DMS153 treated with DMSO at 0.1 percent for 48 hours (cell line): ENCODE measurements around the gene SLC44A4.
"Not testable (repeated sequence)": the region's sequence is repeated elsewhere in the genome, so short reads cannot be mapped to it uniquely, and the experiment has no call there.

ENCODE experiments used
- DNase-seq: peaks from one replicate; lab custom pipeline; 2025; ENCODE audit not compliant: unreplicated experiment; lab: John Stamatoyannopoulos, UW

The SLC44A4 gene

DNA sequence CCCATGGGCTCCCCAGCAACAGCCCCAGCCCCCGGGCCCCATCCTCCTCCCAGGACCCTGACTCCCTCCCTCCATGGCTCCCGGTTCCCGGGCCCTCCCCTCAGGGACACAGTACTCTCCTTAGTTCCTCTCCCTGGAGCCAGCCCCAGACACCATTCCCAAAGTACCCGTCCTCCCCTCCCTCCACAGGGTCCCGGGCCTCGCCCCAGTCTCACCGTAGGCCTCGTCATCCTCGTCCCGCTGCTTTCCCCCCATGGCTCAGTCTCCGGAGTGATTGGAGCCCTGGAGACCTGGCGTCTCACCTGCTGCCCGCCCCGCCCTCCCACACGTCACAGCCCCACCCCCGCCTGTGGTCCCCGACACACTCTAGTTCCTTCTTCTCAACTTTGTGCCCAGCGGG is at the start of gene SLC44A4:
SLC44A4 (minus strand) TSS at position 272 of the 400 bp plus-strand sequence; CDS start at position 255, 17 bp downstream.
- no peak for DNase-seq

DNA sequence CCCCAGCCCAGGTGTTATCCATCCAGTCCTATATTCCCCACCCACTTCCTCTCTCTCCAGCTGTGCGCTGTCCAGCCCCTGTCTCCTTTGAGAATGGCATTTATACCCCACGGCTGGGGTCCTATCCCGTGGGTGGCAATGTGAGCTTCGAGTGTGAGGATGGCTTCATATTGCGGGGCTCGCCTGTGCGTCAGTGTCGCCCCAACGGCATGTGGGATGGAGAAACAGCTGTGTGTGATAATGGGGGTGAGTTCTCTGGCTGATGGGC is 49.8 kb upstream of the SLC44A4 start:
- no peak for DNase-seq

- DNase-seq = no peak
Measured at GRCh38 chr6:31927863-31928671, 49.3 kb upstream of the SLC44A4 start.

DNA sequence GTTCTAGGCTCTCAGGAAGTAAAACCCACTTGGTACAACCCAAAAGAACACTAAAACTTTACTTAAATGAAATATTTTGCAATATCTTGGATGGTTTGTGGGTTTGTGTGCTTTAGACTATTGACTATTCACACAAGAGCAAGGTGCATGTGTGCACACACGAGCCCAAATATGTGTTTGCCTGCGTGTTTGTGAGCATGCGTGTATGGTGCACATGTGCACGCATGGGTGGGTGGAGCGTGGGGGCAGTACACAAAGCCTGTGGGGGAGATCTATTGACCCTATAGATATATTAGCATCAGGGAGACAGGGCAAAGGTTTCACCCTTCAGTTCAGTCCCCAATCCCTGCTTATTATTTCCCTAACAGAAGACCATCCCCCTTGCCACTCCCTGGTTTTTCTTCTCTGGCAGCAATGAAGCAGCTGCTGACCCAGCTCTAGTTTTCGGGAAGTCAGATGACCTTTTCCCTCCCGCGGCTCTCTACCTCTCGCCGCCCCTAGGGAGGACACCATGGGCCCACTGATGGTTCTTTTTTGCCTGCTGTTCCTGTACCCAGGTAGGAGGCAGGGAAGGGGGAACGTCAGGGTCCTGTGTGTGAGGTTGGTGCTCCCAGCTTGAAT is 48.6 kb upstream of the SLC44A4 start, which contains the start of gene C2:
C2 (plus strand) TSS at position 476 of the 621 bp plus-strand sequence; CDS start at position 512, 36 bp downstream.
- no peak for DNase-seq

DNA sequence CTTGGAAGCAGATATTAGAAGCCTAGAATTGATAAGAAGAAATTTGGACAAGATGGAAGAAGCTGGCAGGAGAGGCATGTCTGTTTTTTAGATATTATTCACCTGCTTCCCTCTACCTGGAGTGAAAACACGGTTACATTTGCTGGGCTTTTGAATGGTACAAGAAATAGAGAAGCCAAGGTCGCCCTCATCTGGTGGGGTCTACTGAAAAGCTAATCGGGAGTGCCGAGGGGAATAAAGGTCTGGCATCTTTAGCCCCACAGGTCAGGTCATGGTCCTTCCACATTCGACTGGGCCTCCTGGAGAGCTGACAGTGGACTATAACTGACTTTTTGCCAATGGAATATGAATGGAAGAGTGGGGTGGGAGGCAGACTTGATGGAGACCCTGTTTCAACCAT is 44.1 kb upstream of the SLC44A4 start:
- DNase-seq = no peak

DNA sequence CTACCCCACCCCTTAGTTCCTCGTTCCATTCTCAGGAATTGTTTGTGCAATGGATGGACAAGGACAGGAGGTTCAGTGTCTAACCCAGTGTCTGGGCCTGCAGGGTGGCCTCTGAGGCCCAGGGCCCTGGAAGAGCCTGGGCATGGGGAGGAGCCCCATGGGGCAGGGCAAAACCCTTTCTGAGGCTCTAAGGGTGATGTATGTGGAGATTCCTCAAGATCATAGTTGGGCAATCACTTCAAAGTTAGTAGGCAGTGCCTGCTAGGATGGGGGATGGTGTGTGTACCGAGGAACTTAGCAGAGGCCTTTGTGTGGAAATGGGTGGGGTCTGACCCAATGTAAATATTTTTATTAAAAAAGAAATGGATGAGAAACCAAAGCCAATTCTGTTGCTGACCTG is 42.0 kb upstream of the SLC44A4 start:
- DNase-seq = no peak

GRCh38 chr6:31919624-31920303 is 41.0 kb upstream of the SLC44A4 start:
- DNase-seq = no peak

GRCh38 chr6:31918069-31918720 is 39.4 kb upstream of the SLC44A4 start:
- no peak for DNase-seq

DNA sequence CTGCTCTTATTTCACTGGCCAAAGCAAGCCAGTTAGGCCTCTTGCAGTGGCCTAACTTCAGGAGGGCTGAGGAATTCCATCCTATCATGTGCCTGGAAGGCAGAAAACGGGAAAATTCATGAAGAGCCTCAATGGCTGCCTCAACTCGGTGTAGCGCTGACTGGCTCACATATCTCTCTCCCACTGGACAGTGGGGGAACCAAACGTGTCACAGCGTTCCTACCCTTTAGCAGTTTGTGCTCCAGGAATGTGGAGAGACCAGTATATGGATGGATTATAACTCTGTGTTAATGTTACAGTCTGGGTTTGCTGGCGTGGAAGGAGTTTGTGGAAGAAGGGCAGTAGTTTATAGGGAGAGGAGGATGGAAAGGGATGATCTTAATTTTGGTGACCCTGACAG is 37.0 kb upstream of the SLC44A4 start:
- DNase-seq = no peak

DNA sequence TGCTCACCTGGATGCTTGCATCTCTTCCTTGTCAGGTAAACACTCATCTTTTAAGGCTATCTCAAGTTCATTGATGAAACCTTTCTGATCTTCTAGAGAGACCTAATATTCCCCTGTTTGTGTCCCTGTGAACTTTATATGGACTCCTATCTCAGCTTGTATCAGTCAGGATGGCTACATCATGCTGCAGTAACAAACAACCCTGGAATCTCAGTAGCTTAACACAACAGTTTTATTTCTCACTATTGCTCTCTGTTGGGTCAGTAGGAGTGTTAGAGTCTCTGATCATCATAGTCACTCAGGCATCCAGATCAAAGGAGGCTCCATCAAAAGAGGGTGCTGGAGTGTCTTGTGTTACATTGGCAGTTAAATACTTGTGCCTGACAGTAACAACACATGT is 36.6 kb upstream of the SLC44A4 start:
- no peak for DNase-seq

DNA sequence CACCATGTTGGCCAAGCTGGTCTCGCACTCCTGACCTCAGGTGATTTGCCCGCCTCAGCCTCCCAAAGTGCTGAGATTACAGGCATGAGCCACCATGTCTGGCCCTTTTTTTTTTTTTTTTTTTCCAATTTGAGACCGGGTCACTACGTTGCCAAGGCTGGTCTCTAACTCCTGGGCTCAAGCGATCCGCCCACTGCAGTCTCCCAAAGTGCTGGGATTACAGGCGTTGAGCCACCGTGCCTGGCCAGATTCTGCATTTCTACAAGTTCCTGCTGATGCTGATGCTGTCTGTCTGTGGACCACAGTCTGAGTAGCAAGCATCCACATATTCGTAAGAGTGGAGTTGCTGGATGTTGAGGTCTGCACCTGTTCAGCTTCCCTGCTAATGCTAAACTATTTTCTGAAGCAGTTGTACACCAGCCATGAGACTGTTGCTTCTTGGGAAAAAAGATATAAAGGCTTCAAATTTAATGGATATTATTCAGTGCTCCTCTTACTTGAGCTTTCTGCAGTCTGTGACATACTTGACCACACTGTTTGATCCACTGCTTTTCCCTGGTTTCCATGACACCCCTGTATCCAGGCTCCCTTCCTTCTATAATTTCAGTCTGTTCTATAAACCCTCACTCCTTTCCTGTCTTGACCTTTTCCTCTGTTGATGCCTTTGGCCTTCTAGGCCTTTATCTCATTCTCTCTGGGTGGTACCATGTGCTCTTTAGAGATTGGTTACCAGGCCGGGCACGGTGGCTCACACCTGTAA is 33.2 kb upstream of the SLC44A4 start:
- no peak for DNase-seq

- DNase-seq = not testable (repeated sequence)
Measured at GRCh38 chr6:31909298-31909697, 30.5 kb upstream of the SLC44A4 start.

GRCh38 chr6:31908791-31909190 is 30.0 kb upstream of the SLC44A4 start:
- DNase-seq = no peak

- not testable (repeated sequence) for DNase-seq
Measured at GRCh38 chr6:31908255-31908654, 29.5 kb upstream of the SLC44A4 start.

- DNase-seq = no peak
Measured at GRCh38 chr6:31907158-31907813, 28.5 kb upstream of the SLC44A4 start.

- DNase-seq = not testable (repeated sequence)
Measured at GRCh38 chr6:31906727-31907126, 27.9 kb upstream of the SLC44A4 start.

- DNase-seq = no peak
Measured at GRCh38 chr6:31906122-31906521, 27.3 kb upstream of the SLC44A4 start.

- no peak for DNase-seq
Measured at GRCh38 chr6:31905041-31905440, 26.2 kb upstream of the SLC44A4 start.

DNA sequence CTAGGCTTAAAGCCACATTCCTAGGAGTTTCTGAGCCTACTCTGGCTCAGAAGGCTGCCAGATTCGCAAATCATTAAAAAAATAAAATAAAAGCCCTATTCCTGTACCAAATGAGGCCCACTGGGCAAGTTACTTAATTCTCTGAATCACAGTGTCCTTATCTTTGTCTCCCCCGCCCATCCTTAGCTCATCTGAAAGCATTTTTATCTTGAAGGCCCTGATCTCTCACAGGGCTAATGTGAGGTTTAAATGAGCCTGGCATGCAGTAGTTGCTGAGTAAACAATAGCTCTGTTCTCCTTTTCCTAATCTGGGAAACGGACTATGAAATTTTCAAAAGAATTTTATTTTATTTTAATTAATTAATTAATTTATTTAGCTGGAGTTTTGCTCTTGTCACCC is 25.2 kb upstream of the SLC44A4 start:
- no peak for DNase-seq

- DNase-seq = peak; percentile 83
Measured at GRCh38 chr6:31901953-31902643, 23.3 kb upstream of the SLC44A4 start, which contains the start of gene ZBTB12. TSS of gene ZBTB12 (minus strand) at chr6:31902086. CDS start at chr6:31901305, 781 bp downstream.
